A549 (cell line): ENCODE data around the gene MTHFD2L.

ENCODE experiments used
- CEBPB ChIP-seq, 2 experiments: fragments of >200 bp in 1 of 2; sonication (Bioruptor Twin) in 1 of 2; formaldehyde crosslinking in 1 of 2; IDR thresholded peaks; 2 replicates each; pipeline ENCODE4 v1.6.1; 2012 to 2016
- EP300 ChIP-seq, 2 experiments: fragments of >200 bp; sonication (Bioruptor Twin); formaldehyde crosslinking; IDR thresholded peaks; 2 replicates in 1 of 2; 3 replicates in 1 of 2; pipeline ENCODE4 v1.6.1; 2016 to 2017
- TF ChIP-seq, protein P1 (sequence below): fragments of >200 bp; sonication (Bioruptor Twin); formaldehyde crosslinking; IDR thresholded peaks from 3 replicates; pipeline ENCODE4 v1.5.1; 2016

DNA sequence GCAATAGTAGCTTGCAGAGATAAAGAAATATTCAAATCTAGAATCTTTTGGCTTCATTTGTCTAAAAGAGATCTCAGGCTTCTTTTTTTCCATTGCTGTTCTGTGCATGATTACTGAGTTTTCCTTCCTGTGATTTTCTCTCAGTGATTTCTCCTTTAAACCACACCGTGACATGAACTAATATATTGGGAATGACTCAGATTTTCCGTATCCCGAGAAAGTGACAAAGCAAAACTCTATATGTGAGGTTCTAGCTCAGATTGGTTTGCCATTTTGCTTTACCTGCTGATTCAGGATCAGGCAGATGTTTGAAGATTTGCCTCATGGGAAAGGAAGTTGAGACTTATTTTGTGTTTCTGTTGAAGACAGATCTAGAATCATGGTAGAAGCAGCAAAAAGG, 59.4 kb downstream of the MTHFD2L start:
- TF ChIP-seq CEBPB (IDR thresholded peaks at IDR 0.05) = no peak
- TF ChIP-seq, protein P1, sequence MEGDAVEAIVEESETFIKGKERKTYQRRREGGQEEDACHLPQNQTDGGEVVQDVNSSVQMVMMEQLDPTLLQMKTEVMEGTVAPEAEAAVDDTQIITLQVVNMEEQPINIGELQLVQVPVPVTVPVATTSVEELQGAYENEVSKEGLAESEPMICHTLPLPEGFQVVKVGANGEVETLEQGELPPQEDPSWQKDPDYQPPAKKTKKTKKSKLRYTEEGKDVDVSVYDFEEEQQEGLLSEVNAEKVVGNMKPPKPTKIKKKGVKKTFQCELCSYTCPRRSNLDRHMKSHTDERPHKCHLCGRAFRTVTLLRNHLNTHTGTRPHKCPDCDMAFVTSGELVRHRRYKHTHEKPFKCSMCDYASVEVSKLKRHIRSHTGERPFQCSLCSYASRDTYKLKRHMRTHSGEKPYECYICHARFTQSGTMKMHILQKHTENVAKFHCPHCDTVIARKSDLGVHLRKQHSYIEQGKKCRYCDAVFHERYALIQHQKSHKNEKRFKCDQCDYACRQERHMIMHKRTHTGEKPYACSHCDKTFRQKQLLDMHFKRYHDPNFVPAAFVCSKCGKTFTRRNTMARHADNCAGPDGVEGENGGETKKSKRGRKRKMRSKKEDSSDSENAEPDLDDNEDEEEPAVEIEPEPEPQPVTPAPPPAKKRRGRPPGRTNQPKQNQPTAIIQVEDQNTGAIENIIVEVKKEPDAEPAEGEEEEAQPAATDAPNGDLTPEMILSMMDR = no peak
- TF ChIP-seq EP300 (IDR thresholded peaks at IDR 0.05) = no peak
